Measurements from ENCODE around the gene IER2.

DNA sequence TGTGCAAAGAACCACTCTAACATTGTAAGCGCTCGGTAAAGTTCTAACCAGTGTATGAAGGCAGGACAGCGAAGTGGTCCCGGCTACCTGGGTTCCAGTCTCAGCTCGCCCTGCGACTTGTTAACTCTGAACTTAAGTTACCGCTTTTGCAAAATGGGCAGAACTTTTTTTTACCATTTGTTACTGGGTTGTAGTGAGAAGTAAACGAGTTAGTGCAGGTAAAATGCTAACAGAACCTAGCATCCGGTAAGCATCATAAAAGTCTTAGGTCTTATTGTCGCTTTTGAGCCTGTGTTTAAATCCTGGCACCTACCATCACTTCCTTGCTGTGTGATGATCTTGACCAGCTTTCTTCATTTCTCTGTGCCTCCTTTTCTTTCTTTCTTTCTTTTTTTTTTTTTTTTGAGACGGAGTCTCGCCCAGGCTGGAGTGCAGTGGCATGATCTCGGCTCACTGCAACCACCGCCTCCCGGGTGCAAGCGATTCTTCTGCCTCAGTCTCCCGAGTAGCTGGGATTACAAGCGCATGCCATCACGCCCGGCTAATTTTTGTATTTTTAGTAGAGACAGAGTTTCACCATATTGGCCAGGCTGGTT, 32.9 kb upstream of the IER2 start:
- TF ChIP-seq PHF21A (IDR thresholded peaks at IDR 0.05; ENCODE audit: borderline replicate concordance, low read depth) (no peak), NFYB (IDR thresholded peaks at IDR 0.05; ENCODE audit: extremely low read depth, insufficient read length) (no peak), TAF1 (IDR thresholded peaks at IDR 0.05; ENCODE audit: control insufficient read depth, extremely low read depth, insufficient read depth, low read length, severe bottlenecking) (peak; percentile 7), TARDBP (IDR thresholded peaks at IDR 0.05) (no peak), BCOR (IDR thresholded peaks at IDR 0.05) (no peak), TAF7 (tag; IDR thresholded peaks at IDR 0.05) (no peak), CBX3 (IDR thresholded peaks at IDR 0.05; ENCODE audit: borderline replicate concordance in 1 of 2, low read length in 2 of 2) (no peak; a peak in 1 of 3 replicates), KAT2B (IDR thresholded peaks at IDR 0.05; ENCODE audit: low read depth, low read length) (no peak), ASH1L (IDR thresholded peaks at IDR 0.05; ENCODE audit: borderline replicate concordance, low read depth, partially characterized antibody) (no peak), ZNF76 (CRISPR knock-in tag; IDR thresholded peaks at IDR 0.05; ENCODE audit: borderline replicate concordance) (no peak)
- TF ChIP-seq, protein P1, sequence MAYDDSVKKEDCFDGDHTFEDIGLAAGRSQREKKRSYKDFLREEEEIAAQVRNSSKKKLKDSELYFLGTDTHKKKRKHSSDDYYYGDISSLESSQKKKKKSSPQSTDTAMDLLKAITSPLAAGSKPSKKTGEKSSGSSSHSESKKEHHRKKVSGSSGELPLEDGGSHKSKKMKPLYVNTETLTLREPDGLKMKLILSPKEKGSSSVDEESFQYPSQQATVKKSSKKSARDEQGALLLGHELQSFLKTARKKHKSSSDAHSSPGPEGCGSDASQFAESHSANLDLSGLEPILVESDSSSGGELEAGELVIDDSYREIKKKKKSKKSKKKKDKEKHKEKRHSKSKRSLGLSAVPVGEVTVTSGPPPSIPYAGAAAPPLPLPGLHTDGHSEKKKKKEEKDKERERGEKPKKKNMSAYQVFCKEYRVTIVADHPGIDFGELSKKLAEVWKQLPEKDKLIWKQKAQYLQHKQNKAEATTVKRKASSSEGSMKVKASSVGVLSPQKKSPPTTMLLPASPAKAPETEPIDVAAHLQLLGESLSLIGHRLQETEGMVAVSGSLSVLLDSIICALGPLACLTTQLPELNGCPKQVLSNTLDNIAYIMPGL (CRISPR knock-in tag; IDR thresholded peaks at IDR 0.05): 0 out of 2 replicates have a peak, but pooled peaks have one; percentile 2
- TF ChIP-seq, protein P2, sequence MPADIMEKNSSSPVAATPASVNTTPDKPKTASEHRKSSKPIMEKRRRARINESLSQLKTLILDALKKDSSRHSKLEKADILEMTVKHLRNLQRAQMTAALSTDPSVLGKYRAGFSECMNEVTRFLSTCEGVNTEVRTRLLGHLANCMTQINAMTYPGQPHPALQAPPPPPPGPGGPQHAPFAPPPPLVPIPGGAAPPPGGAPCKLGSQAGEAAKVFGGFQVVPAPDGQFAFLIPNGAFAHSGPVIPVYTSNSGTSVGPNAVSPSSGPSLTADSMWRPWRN (IDR thresholded peaks at IDR 0.05; ENCODE audit: low read depth): no peak
- TF ChIP-seq, protein P3, sequence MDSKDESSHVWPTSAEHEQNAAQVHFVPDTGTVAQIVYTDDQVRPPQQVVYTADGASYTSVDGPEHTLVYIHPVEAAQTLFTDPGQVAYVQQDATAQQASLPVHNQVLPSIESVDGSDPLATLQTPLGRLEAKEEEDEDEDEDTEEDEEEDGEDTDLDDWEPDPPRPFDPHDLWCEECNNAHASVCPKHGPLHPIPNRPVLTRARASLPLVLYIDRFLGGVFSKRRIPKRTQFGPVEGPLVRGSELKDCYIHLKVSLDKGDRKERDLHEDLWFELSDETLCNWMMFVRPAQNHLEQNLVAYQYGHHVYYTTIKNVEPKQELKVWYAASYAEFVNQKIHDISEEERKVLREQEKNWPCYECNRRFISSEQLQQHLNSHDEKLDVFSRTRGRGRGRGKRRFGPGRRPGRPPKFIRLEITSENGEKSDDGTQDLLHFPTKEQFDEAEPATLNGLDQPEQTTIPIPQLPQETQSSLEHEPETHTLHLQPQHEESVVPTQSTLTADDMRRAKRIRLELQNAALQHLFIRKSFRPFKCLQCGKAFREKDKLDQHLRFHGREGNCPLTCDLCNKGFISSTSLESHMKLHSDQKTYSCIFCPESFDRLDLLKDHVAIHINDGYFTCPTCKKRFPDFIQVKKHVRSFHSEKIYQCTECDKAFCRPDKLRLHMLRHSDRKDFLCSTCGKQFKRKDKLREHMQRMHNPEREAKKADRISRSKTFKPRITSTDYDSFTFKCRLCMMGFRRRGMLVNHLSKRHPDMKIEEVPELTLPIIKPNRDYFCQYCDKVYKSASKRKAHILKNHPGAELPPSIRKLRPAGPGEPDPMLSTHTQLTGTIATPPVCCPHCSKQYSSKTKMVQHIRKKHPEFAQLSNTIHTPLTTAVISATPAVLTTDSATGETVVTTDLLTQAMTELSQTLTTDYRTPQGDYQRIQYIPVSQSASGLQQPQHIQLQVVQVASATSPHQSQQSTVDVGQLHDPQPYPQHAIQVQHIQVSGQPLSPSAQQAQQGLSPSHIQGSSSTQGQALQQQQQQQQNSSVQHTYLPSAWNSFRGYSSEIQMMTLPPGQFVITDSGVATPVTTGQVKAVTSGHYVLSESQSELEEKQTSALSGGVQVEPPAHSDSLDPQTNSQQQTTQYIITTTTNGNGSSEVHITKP (IDR thresholded peaks at IDR 0.05; ENCODE audit: partially characterized antibody): no peak
- TF ChIP-seq, protein P4, sequence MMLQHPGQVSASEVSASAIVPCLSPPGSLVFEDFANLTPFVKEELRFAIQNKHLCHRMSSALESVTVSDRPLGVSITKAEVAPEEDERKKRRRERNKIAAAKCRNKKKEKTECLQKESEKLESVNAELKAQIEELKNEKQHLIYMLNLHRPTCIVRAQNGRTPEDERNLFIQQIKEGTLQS (IDR thresholded peaks at IDR 0.05): no peak
- TF ChIP-seq, protein P4 (CRISPR knock-in tag; conservative IDR thresholded peaks at IDR 0.05): no peak
